Measurements from ENCODE around the gene COPS7A.

COPS7A gene

GRCh38 chr12:6778574-6779550, 55.0 kb downstream of the COPS7A start:
- peak; percentile 73 for DNase-seq (ENCODE audit: low read depth)
- peak overlapping the region; percentile 41 for H3K4me3 ChIP-seq (ENCODE audit: low read depth, low read length)

- no peak overlapping the region for H3K4me3 ChIP-seq (ENCODE audit: low read depth, low read length)
- DNase-seq (ENCODE audit: low read depth) = no peak
These were observed 56.0 kb downstream of the COPS7A start for GRCh38 chr12:6779708-6780432.

- no peak for DNase-seq (ENCODE audit: low read depth)
- no peak overlapping the region for H3K4me3 ChIP-seq (ENCODE audit: low read depth, low read length)
These were observed 56.7 kb downstream of the COPS7A start for GRCh38 chr12:6780573-6780972.
